IMR-90 (cell line): ENCODE measurements around the gene KIF4B. TPM values are rescaled to one million over a fixed set of nuclear protein-coding genes. Genes with fewer than 3 reads are reported as not detected.

Experiments
- ATAC-seq: fragments of 200-7000 bp; cut with Tn5 transposase; 2 replicates; pipeline ENCODE4 v1.9.1; 2020; ENCODE audit warnings: low read depth, mild to moderate bottlenecking, moderate library complexity
- BruUV-seq: library from RNA; stranded (reverse); fragments of 400-500 nt; replicated peaks from 2 replicates; lab custom pipeline; 2021; lab: Mats Ljungman, UMichigan
- CTCF ChIA-PET: fragments of 300-600 bp; formaldehyde crosslinking; extraction: SDS; loops from one replicate; lab custom pipeline; 2021; ENCODE audit warnings: antibody characterized with exemption; lab: Yijun Ruan, JAX
- POLR2A ChIA-PET: fragments of 300-600 bp; sonication (Branson Sonifier 250); formaldehyde crosslinking; loops from one replicate; lab custom pipeline; 2022; ENCODE audit warnings: antibody characterized with exemption; ENCODE audit not compliant: unreplicated experiment; lab: Charles Lee
- DNase-seq: peaks from one replicate; pipeline ENCODE4 v3.0.0; 2013
- H2AFZ ChIP-seq: replicated peaks from 2 replicates; pipeline ENCODE3; 2013; ENCODE audit warnings: low read length, mild to moderate bottlenecking; ENCODE audit not compliant: poor library complexity
- H2AK5ac ChIP-seq: 2 replicates; pipeline ENCODE4 v1.6.1; 2013; ENCODE audit warnings: low read depth, low read length, inconsistent platforms
- H2AK9ac ChIP-seq: replicated peaks from 2 replicates; pipeline ENCODE3; 2013; ENCODE audit warnings: mild to moderate bottlenecking, low read depth, low read length, moderate library complexity; ENCODE audit not compliant: poor library complexity
- H2BK120ac ChIP-seq: 2 replicates; pipeline ENCODE4 v1.6.1; 2013; ENCODE audit warnings: low read depth, low read length, inconsistent platforms
- H2BK15ac ChIP-seq: 3 replicates; pipeline ENCODE4 v1.6.1; 2013; ENCODE audit warnings: low read depth, low read length, inconsistent platforms
- H2BK20ac ChIP-seq: 2 replicates; pipeline ENCODE4 v1.6.1; 2013; ENCODE audit warnings: low read depth, mild to moderate bottlenecking, inconsistent platforms, low read length, moderate library complexity
- H2BK5ac ChIP-seq: 2 replicates; pipeline ENCODE4 v1.6.1; 2013; ENCODE audit warnings: mild to moderate bottlenecking, low read depth, low read length, inconsistent platforms; ENCODE audit not compliant: poor library complexity, severe bottlenecking
- H3K14ac ChIP-seq: replicated peaks from 2 replicates; pipeline ENCODE4 v1.6.1; 2013; ENCODE audit warnings: low read depth, low read length, inconsistent platforms
- H3K18ac ChIP-seq: 2 replicates; pipeline ENCODE4 v1.6.1; 2013; ENCODE audit warnings: low read depth, low read length, control low read depth
- H3K23ac ChIP-seq: 2 replicates; pipeline ENCODE4 v1.6.1; 2013; ENCODE audit warnings: low read depth, low read length, inconsistent platforms
- H3K27ac ChIP-seq: 2 replicates; pipeline ENCODE4 v1.5.1; 2013; ENCODE audit warnings: mild to moderate bottlenecking, control low read depth, low read length; ENCODE audit not compliant: insufficient read depth
- H3K27me3 ChIP-seq: 2 replicates; pipeline ENCODE4 v1.6.1; 2013; ENCODE audit warnings: low read length; ENCODE audit not compliant: control insufficient read depth, insufficient read depth
- H3K36me3 ChIP-seq: 2 replicates; pipeline ENCODE4 v1.6.1; 2013; ENCODE audit warnings: low read length, mixed read lengths; ENCODE audit not compliant: control insufficient read depth, insufficient read depth
- H3K4ac ChIP-seq: 2 replicates; pipeline ENCODE4 v1.6.1; 2013; ENCODE audit warnings: low read depth, low read length, inconsistent platforms
- H3K4me1 ChIP-seq: 2 replicates; pipeline ENCODE4 v1.6.1; 2013; ENCODE audit warnings: low read length, mixed read lengths; ENCODE audit not compliant: control insufficient read depth, insufficient read depth
- H3K4me2 ChIP-seq: 2 replicates; pipeline ENCODE4 v1.6.1; 2013; ENCODE audit warnings: low read depth, mild to moderate bottlenecking, control low read depth, low read length, moderate library complexity
- H3K4me3 ChIP-seq: 2 replicates; pipeline ENCODE4 v1.5.1; 2013; ENCODE audit warnings: low read depth, mild to moderate bottlenecking, control low read depth, low read length, moderate library complexity; ENCODE audit not compliant: insufficient read depth
- H3K56ac ChIP-seq: 2 replicates; pipeline ENCODE4 v1.6.1; 2013; ENCODE audit warnings: low read length, inconsistent platforms; ENCODE audit not compliant: insufficient read depth; ENCODE audit errors: extremely low read depth
- H3K79me1 ChIP-seq, 2 experiments: 2 replicates each; pipeline ENCODE4 v1.6.1; 2013; ENCODE audit warnings: low read length in 2 of 2, inconsistent platforms in 1 of 2, low read depth in 1 of 2
- H3K9ac ChIP-seq: 2 replicates; pipeline ENCODE4 v1.6.1; 2013; ENCODE audit warnings: low read depth, low read length, control low read depth
- H3K9me1 ChIP-seq: 2 replicates; pipeline ENCODE4 v1.6.1; 2013; ENCODE audit warnings: low read length, inconsistent platforms; ENCODE audit not compliant: insufficient read depth
- H3K9me3 ChIP-seq: 2 replicates; pipeline ENCODE4 v1.6.1; 2013; ENCODE audit warnings: low read length; ENCODE audit not compliant: control insufficient read depth, insufficient read depth
- H4K20me1 ChIP-seq: 2 replicates; pipeline ENCODE4 v1.6.1; 2013; ENCODE audit warnings: low read length, inconsistent platforms; ENCODE audit not compliant: insufficient read depth
- H4K5ac ChIP-seq: 2 replicates; pipeline ENCODE4 v1.6.1; 2013; ENCODE audit warnings: mild to moderate bottlenecking, low read depth, low read length, control low read depth
- H4K8ac ChIP-seq, 2 experiments: 2 replicates each; pipeline ENCODE4 v1.6.1; 2013; ENCODE audit warnings: low read depth in 2 of 2, low read length in 2 of 2, control low read depth in 1 of 2, inconsistent platforms in 1 of 2
- H4K91ac ChIP-seq: 2 replicates; pipeline ENCODE4 v1.6.1; 2013; ENCODE audit warnings: low read depth, low read length, inconsistent platforms; ENCODE audit not compliant: insufficient read depth
- CHD1 ChIP-seq: IDR thresholded peaks from 2 replicates; pipeline ENCODE4 v1.6.1; 2012; ENCODE audit warnings: low read depth, low read length, improper control_type of control experiment
- NFE2L2 ChIP-seq: fragments of 150-350 bp; IDR thresholded peaks from 2 replicates; pipeline ENCODE4 v1.6.1; 2016; ENCODE audit warnings: low read depth, mild to moderate bottlenecking, low read length
- WGBS, 2 experiments: methylation state at CpG; one replicate each; pipeline versions ENCODE4 v1.1.5 to v1.1.7; 2013; ENCODE audit warnings: missing lambda C conversion rate in 2 of 2; ENCODE audit not compliant: insufficient read length in 1 of 2; ENCODE audit errors: extremely low coverage in 2 of 2; 5-methylcytosine and 5-hydroxymethylcytosine counted together
- dilution Hi-C: fragments of 300-500 bp; cut with HindIII; formaldehyde crosslinking; loops from one replicate; pipeline ENCODE4 v1.14.3; 2018; ENCODE audit warnings: low sequenced_read_pairs; ENCODE audit not compliant: unreplicated experiment
- in situ Hi-C: fragments of 300-500 bp; cut with MboI; formaldehyde crosslinking; loops from 3 replicates; pipeline ENCODE4 v1.14.3; 2019; ENCODE audit warnings: low sequenced_read_pairs, inconsistent platforms, mixed read lengths
- intact Hi-C: fragments of 100-400 bp; cut with micrococcal nuclease; formaldehyde crosslinking; loops from 2 replicates; pipeline ENCODE4 v1.10.0; 2022
- polyA plus RNA-seq, 3 experiments: library from polyadenylated mRNA; depleted of rRNA; stranded (reverse); fragments of >200 nt; gene quantifications; 2 replicates each; pipeline ENCODE4 v1.2.3, GENCODE V29; 2012; ENCODE audit warnings: low replicate concordance in 1 of 3
- total RNA-seq: library from RNA; depleted of rRNA; stranded (reverse); fragments of >200 nt; gene quantifications from 2 replicates; pipeline ENCODE4 v1.2.3, GENCODE V29; 2012

Gene KIF4B
- total and polyA plus RNA-seq, 2 of the 4 experiments (the other 2 are of a cell fraction) = under 0.01 to 0.03 TPM

DNA sequence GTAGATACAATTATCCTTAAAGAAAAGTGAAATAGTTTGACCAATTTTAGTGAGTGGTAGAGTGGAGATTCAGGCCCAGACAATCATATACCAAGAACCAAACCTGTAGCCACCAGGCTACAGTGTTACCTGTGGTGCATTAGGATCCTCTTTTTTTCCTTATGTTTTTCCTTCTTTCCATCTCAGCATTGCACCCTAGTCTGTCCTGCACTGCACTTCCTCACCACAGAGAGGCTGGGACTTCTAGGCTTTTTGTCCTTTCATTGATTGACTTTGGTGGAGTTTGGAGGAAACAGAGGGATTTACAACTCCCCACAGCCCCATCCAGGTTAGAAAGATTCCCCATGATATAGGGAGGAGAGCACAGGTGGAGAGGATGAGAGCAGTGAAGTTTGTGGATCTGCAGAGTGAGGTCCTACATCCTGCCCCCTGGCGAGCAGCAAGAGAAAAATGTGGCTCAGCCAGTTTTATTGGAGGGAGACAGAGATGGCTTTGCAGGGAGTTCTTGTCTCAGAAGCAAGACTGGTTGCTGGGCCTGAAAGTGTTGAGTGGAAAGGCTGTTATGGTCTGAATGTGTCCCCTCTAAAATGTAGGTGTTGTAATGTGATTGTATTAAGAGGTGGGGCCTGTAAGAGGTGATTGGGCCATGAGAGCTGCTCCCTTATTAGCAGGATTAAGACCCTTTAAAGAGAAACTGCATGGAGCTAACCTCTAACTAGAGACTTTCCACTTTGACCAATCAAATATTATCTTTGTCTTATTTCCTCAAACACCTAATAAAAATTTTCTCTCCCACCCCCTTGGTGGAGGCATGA, 36.2 kb downstream of the KIF4B start (continued):
- no peak for TF ChIP-seq NFE2L2

DNA sequence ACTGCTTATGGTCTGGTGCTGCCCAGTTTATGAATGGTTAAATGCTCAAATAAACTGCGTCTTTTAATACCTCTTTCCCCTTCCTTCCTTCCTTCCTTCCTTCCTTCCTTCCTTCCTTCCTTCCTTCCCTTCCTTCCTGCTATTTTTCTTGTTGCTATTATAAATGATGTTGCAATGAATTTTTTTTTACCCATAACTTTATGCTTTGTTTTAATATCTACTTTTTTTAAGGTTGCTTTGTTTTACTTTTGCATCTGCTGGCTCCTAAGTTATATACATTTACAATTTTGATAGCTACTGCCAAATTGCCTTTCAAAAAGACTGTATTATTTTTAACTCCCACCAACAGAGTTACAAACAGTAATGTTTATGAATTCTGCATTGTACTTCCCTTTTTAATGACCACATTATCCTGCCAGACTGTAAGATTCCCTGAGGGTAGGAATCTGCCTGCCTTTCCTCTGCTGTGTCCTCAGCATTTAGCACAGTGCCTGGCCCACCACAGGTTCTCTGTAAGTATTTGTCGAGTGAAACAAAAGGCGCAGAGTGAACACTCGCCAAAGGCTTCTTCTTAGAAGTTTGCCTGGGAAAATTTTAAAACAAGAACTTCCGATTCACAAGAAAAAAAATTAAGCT, 36.9 kb downstream of the KIF4B start:
- H3K4ac ChIP-seq = no peak overlapping the region
- H2BK5ac ChIP-seq = no peak overlapping the region
- no CpG with 5 or more reads among the region's 5 CpGs for WGBS, 2 experiments
- no peak overlapping the region for H4K8ac ChIP-seq
- no peaks in the 10 kb centered on the region for H3K4me1 ChIP-seq
- H3K9me1 ChIP-seq = no peaks in the 10 kb centered on the region
- H3K4me3 ChIP-seq = no peak overlapping the region
- no peak overlapping the region for H2AFZ ChIP-seq
- intact Hi-C loops (no loop called here), in situ Hi-C loops (no loop called here), dilution Hi-C loops (no loop called here)
- no peak overlapping the region for H3K27ac ChIP-seq
- POLR2A ChIA-PET = no interaction called here
- no peak for ATAC-seq
- TF ChIP-seq CHD1 = no peak
- no peak overlapping the region for H3K23ac ChIP-seq
- no peaks in the 10 kb centered on the region for H4K20me1 ChIP-seq
- DNase-seq = no peak
- no peak overlapping the region for H2BK20ac ChIP-seq
- no peaks in the 10 kb centered on the region; the same call in 1 of the 2 replicates for H3K27me3 ChIP-seq
- no TSS peak for BruUV-seq
- H3K9ac ChIP-seq = no peak overlapping the region
- H4K91ac ChIP-seq = no peak overlapping the region
- H3K36me3 ChIP-seq = no peaks in the 10 kb centered on the region
- H3K18ac ChIP-seq = no peak overlapping the region
- no peak overlapping the region for H2BK120ac ChIP-seq
- no peak overlapping the region for H3K14ac ChIP-seq
- H3K9me3 ChIP-seq = no peaks in the 10 kb centered on the region
- H2AK9ac ChIP-seq = no peak overlapping the region
- H2AK5ac ChIP-seq = no peak overlapping the region
- H4K5ac ChIP-seq = no peak overlapping the region
- no peaks in the 10 kb centered on the region for H3K79me1 ChIP-seq
- no peak overlapping the region for H3K4me2 ChIP-seq
- CTCF ChIA-PET = interaction anchor here (0.6 kb wide), 1 partner anchor 111 kb away, joined by 4 read pairs; no protein-coding TSS in a partner anchor
- no peak overlapping the region for H3K56ac ChIP-seq
- no peak overlapping the region for H2BK15ac ChIP-seq
